ENCODE measurements around the gene TTC9.

TTC9 gene

GRCh38 chr14:70654632-70655031, 12.9 kb downstream of the TTC9 start:
- H3K9me2 ChIP-seq (replicated peaks; ENCODE audit: low read depth, low read length), result no peaks in the 10 kb centered on the region
- peaks cover 4% of the 10 kb centered on the region; the same call in 1 of the 2 replicates for H3F3A ChIP-seq (ENCODE audit: low read depth)
- peak overlapping the region; percentile 96 for H3K4me2 ChIP-seq (ENCODE audit: low read depth, low read length, poor library complexity, severe bottlenecking)
- peaks cover 68% of the 10 kb centered on the region for H3K4me1 ChIP-seq (ENCODE audit: insufficient read depth, low read length, poor library complexity, severe bottlenecking)
- no peak overlapping the region for H2AFZ ChIP-seq (ENCODE audit: low read length)
- TF ChIP-seq EZH2phosphoT487 (IDR thresholded peaks at IDR 0.05; ENCODE audit: borderline replicate concordance), result no peak
- TF ChIP-seq, protein P1, sequence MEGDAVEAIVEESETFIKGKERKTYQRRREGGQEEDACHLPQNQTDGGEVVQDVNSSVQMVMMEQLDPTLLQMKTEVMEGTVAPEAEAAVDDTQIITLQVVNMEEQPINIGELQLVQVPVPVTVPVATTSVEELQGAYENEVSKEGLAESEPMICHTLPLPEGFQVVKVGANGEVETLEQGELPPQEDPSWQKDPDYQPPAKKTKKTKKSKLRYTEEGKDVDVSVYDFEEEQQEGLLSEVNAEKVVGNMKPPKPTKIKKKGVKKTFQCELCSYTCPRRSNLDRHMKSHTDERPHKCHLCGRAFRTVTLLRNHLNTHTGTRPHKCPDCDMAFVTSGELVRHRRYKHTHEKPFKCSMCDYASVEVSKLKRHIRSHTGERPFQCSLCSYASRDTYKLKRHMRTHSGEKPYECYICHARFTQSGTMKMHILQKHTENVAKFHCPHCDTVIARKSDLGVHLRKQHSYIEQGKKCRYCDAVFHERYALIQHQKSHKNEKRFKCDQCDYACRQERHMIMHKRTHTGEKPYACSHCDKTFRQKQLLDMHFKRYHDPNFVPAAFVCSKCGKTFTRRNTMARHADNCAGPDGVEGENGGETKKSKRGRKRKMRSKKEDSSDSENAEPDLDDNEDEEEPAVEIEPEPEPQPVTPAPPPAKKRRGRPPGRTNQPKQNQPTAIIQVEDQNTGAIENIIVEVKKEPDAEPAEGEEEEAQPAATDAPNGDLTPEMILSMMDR (conservative IDR thresholded peaks at IDR 0.05; ENCODE audit: low read length), result no peak
- peaks cover 16% of the 10 kb centered on the region; the same call in 1 of the 2 replicates for H3K79me2 ChIP-seq (ENCODE audit: insufficient read depth, low read length)
- peak overlapping the region; percentile 72 for H3K9ac ChIP-seq (ENCODE audit: low read depth, low read length, poor library complexity, severe bottlenecking)
- no peaks in the 10 kb centered on the region; the same call in 1 of the 2 replicates for H3K36me3 ChIP-seq (ENCODE audit: insufficient read depth, low read length)
- no peaks in the 10 kb centered on the region for H4K20me1 ChIP-seq (ENCODE audit: insufficient read depth, low read length, poor library complexity, severe bottlenecking)
- peak overlapping the region; percentile 73 for H3K4me3 ChIP-seq (ENCODE audit: low read length, poor library complexity, severe bottlenecking)
- no peaks in the 10 kb centered on the region for H3K27me3 ChIP-seq (ENCODE audit: insufficient read depth, low read length, poor library complexity, severe bottlenecking)
- no peaks in the 10 kb centered on the region for H3K9me3 ChIP-seq (ENCODE audit: insufficient read depth, low read depth, low read length)

DNA sequence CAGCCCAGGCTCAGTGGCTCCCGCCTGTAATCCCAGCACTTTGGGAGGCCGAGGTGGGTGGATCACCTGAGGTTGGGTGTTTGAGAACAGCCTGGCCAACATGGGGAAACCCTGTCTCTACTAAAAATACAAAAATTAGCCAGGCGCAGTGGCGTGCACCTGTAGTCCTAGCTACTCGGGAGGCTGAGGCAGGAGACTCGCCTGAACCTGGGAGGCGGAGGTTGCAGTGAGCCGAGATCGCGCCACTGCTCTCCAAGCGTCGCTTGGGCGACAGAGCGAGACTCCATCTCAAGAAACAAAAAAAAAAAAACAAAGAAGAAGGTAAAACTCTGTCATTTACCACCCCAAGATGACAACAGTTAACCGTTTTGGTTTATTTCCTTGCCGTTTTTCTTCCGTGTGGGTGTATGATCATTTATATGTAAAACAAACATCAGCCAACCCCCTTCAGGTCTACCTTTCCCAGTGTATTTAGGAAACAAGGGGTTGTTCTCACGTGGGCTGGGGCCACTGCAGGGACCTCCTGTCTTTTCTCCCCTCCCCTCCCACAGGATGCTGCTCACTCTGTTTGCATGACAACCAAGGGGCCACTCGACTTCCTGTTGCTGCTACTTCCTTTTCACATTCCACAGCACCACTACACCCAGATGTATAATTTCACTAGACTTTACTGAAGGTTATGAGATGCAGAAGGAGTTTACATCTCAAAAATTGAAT, 13.6 kb downstream of the TTC9 start:
- peak overlapping the region; percentile 96 for H3K4me2 ChIP-seq (ENCODE audit: low read depth, low read length, poor library complexity, severe bottlenecking)
- peak overlapping the region; percentile 73 for H3K4me3 ChIP-seq (ENCODE audit: low read length, poor library complexity, severe bottlenecking)
- H3K9ac ChIP-seq (ENCODE audit: low read depth, low read length, poor library complexity, severe bottlenecking), result peak overlapping the region; percentile 72
- H3K79me2 ChIP-seq (ENCODE audit: insufficient read depth, low read length), result peaks cover 22% of the 10 kb centered on the region; the same call in 1 of the 2 replicates
- H4K20me1 ChIP-seq (ENCODE audit: insufficient read depth, low read length, poor library complexity, severe bottlenecking), result no peaks in the 10 kb centered on the region
- H3K4me1 ChIP-seq (ENCODE audit: insufficient read depth, low read length, poor library complexity, severe bottlenecking), result peaks cover 71% of the 10 kb centered on the region
- H3F3A ChIP-seq (ENCODE audit: low read depth), result peaks cover 4% of the 10 kb centered on the region; the same call in 1 of the 2 replicates
- no peak overlapping the region for H2AFZ ChIP-seq (ENCODE audit: low read length)
- TF ChIP-seq, protein P1 (conservative IDR thresholded peaks at IDR 0.05; ENCODE audit: low read length), result no peak
- H3K9me2 ChIP-seq (replicated peaks; ENCODE audit: low read depth, low read length), result no peaks in the 10 kb centered on the region
- no peaks in the 10 kb centered on the region; the same call in 1 of the 2 replicates for H3K36me3 ChIP-seq (ENCODE audit: insufficient read depth, low read length)
- H3K9me3 ChIP-seq (ENCODE audit: insufficient read depth, low read depth, low read length), result no peaks in the 10 kb centered on the region
- H3K27me3 ChIP-seq (ENCODE audit: insufficient read depth, low read length, poor library complexity, severe bottlenecking), result no peaks in the 10 kb centered on the region

DNA sequence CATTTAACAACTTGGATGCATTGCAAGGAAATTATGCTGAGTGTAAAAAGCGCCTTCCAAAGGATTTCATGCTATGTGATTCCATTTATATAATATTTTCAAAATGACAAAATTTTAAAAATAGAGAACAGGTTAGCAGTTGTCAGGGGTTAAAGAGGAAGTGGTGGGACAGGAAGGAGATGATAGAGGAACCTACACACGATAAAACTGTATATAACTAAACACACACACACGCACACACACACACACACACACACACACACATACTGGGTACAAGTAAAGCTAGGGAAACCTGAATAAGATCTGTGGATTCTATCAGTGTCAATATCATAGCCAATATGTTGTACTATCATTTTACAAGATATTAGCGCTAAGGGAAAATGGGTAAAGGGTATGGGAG, 17.2 kb downstream of the TTC9 start:
- Histone ChIP-seq H2AFZ (ENCODE audit: low read length) (no peak overlapping the region), H3K4me3 (ENCODE audit: low read length, poor library complexity, severe bottlenecking) (peak overlapping the region; percentile 14), H4K20me1 (ENCODE audit: insufficient read depth, low read length, poor library complexity, severe bottlenecking) (no peaks in the 10 kb centered on the region), H3K9me3 (ENCODE audit: insufficient read depth, low read depth, low read length) (no peaks in the 10 kb centered on the region), H3K27me3 (ENCODE audit: insufficient read depth, low read length, poor library complexity, severe bottlenecking) (no peaks in the 10 kb centered on the region), H3K9me2 (replicated peaks; ENCODE audit: low read depth, low read length) (no peaks in the 10 kb centered on the region), H3K9ac (ENCODE audit: low read depth, low read length, poor library complexity, severe bottlenecking) (peak overlapping the region; percentile 37), H3K79me2 (ENCODE audit: insufficient read depth, low read length) (peaks cover 17% of the 10 kb centered on the region; the same call in 1 of the 2 replicates), H3K4me2 (ENCODE audit: low read depth, low read length, poor library complexity, severe bottlenecking) (peak overlapping the region; percentile 49), H3K36me3 (ENCODE audit: insufficient read depth, low read length) (no peaks in the 10 kb centered on the region), H3F3A (ENCODE audit: low read depth) (peaks cover 4% of the 10 kb centered on the region; the same call in 1 of the 2 replicates), H3K4me1 (ENCODE audit: insufficient read depth, low read length, poor library complexity, severe bottlenecking) (peaks cover 77% of the 10 kb centered on the region)
- no peak for TF ChIP-seq EZH2phosphoT487 (IDR thresholded peaks at IDR 0.05; ENCODE audit: borderline replicate concordance)
- TF ChIP-seq, protein P1 (conservative IDR thresholded peaks at IDR 0.05; ENCODE audit: low read length), result no peak

Measured in Loucy (cell line).